ENCODE data around the gene HTRA2.

Gene HTRA2

GRCh38 chr2:74535440-74535965, 5.8 kb downstream of the HTRA2 start:
- TF ChIP-seq TCF4 (CRISPR knock-in tag; IDR thresholded peaks at IDR 0.05; ENCODE audit: borderline replicate concordance): no peak
- no peak for TF ChIP-seq SNAI2 (CRISPR knock-in tag; IDR thresholded peaks at IDR 0.05)
- TF ChIP-seq CSRNP3 (CRISPR knock-in tag; IDR thresholded peaks at IDR 0.05): no peak
- no peak for TF ChIP-seq CREB5 (CRISPR knock-in tag; IDR thresholded peaks at IDR 0.05; ENCODE audit: low read depth)
- TF ChIP-seq BACH2 (CRISPR knock-in tag; IDR thresholded peaks at IDR 0.05; ENCODE audit: borderline replicate concordance): no peak
- TF ChIP-seq TOX (CRISPR knock-in tag; IDR thresholded peaks at IDR 0.05; ENCODE audit: borderline replicate concordance): no peak
- no peak for TF ChIP-seq ARNTL (CRISPR knock-in tag; IDR thresholded peaks at IDR 0.05; ENCODE audit: borderline replicate concordance, low read depth)
- no peak for TF ChIP-seq ISL1 (CRISPR knock-in tag; IDR thresholded peaks at IDR 0.05)
- no peak for TF ChIP-seq ESRRG (CRISPR knock-in tag; IDR thresholded peaks at IDR 0.05)
- no peak for TF ChIP-seq ZC3H10 (CRISPR knock-in tag; IDR thresholded peaks at IDR 0.05)
- no peak for TF ChIP-seq TSHZ2 (CRISPR knock-in tag; IDR thresholded peaks at IDR 0.05)
- TF ChIP-seq RARB (CRISPR knock-in tag; IDR thresholded peaks at IDR 0.05): no peak
- no peak for TF ChIP-seq ZFP30 (CRISPR knock-in tag; IDR thresholded peaks at IDR 0.05)
- TF ChIP-seq GLIS3 (CRISPR knock-in tag; IDR thresholded peaks at IDR 0.05): no peak
- no peak for ATAC-seq

GRCh38 chr2:74536166-74536950, 6.6 kb downstream of the HTRA2 start:
- ATAC-seq: no peak; the same call in none of the 3 replicates
- TF ChIP-seq PATZ1 (CRISPR knock-in tag; IDR thresholded peaks at IDR 0.05; ENCODE audit: borderline replicate concordance) (no peak), PPARA (CRISPR knock-in tag; IDR thresholded peaks at IDR 0.05; ENCODE audit: borderline replicate concordance) (no peak), GLIS3 (CRISPR knock-in tag; IDR thresholded peaks at IDR 0.05) (no peak), BACH2 (CRISPR knock-in tag; IDR thresholded peaks at IDR 0.05; ENCODE audit: borderline replicate concordance) (no peak), TOX (CRISPR knock-in tag; IDR thresholded peaks at IDR 0.05; ENCODE audit: borderline replicate concordance) (no peak), POU6F1 (CRISPR knock-in tag; IDR thresholded peaks at IDR 0.05; ENCODE audit: borderline replicate concordance, low read depth) (no peak), TSHZ2 (CRISPR knock-in tag; IDR thresholded peaks at IDR 0.05) (no peak), ISL1 (CRISPR knock-in tag; IDR thresholded peaks at IDR 0.05) (no peak), ZFP30 (CRISPR knock-in tag; IDR thresholded peaks at IDR 0.05) (no peak), CSDC2 (CRISPR knock-in tag; IDR thresholded peaks at IDR 0.05) (no peak), ESRRG (CRISPR knock-in tag; IDR thresholded peaks at IDR 0.05) (no peak), CREB5 (CRISPR knock-in tag; IDR thresholded peaks at IDR 0.05; ENCODE audit: low read depth) (no peak), ZC3H10 (CRISPR knock-in tag; IDR thresholded peaks at IDR 0.05) (no peak), ZNF565 (CRISPR knock-in tag; conservative IDR thresholded peaks at IDR 0.05; ENCODE audit: low read depth) (no peak), ZFP3 (CRISPR knock-in tag; IDR thresholded peaks at IDR 0.05) (no peak), ARNTL (CRISPR knock-in tag; IDR thresholded peaks at IDR 0.05; ENCODE audit: borderline replicate concordance, low read depth) (no peak), RARB (CRISPR knock-in tag; IDR thresholded peaks at IDR 0.05) (no peak)

Measured in SK-N-SH treated with all-trans-retinoic acid at 6 μM for 48 hours (cell line).